ENCODE data around the gene ZBTB20. TPM values are rescaled to one million over a fixed set of nuclear protein-coding genes. Genes with fewer than 3 reads are reported as not detected.

The ZBTB20 gene
- total RNA-seq, 1 donor: 32.9 TPM

- TF ChIP-seq CTCF (IDR thresholded peaks at IDR 0.05; ENCODE audit: extremely low read depth, low read depth, low read length): no peak
- H3K4me1 ChIP-seq (ENCODE audit: insufficient read depth, low read length): no peaks in the 10 kb centered on the region
These were observed 828.8 kb downstream of the ZBTB20 start for GRCh38 chr3:114318295-114318694.

DNA sequence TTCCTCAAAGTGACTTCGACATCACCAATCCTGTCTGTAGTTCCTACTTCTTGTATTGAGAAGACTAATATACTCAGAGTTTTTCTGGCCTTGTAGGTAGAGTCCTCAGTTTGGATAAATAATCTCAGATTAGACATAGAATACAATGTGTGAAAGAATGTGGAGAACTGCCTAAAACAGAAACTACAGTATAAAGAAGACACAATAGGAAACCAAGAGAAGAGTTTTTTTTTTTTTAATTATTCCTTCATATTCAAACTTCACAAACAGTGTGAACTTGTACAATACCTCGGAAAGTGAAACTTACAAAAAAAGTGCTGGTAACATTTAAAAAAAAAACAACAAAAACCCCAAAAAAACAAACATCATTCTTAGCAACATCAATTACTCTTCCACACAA lies 832.8 kb downstream of the ZBTB20 start:
- H3K4me1 ChIP-seq (ENCODE audit: insufficient read depth, low read length): no peaks in the 10 kb centered on the region
- H4K20me1 ChIP-seq (ENCODE audit: insufficient read depth, low read length): no peaks in the 10 kb centered on the region
- H3K4me2 ChIP-seq (ENCODE audit: insufficient read depth, low read length): no peak overlapping the region
- no peak overlapping the region for H3K27ac ChIP-seq (ENCODE audit: low read depth, low read length)
- H3K27me3 ChIP-seq (ENCODE audit: insufficient read depth, low read length): no peaks in the 10 kb centered on the region
- no peak for TF ChIP-seq CTCF (IDR thresholded peaks at IDR 0.05; ENCODE audit: extremely low read depth, low read depth, low read length)
- H3K79me2 ChIP-seq (ENCODE audit: insufficient read depth, low read length): no peaks in the 10 kb centered on the region
- no peaks in the 10 kb centered on the region for H3K9me3 ChIP-seq (ENCODE audit: low read depth, low read length)
- no peak overlapping the region for H3K4me3 ChIP-seq (ENCODE audit: insufficient read depth, low read length)
- no peaks in the 10 kb centered on the region for H3K36me3 ChIP-seq (ENCODE audit: insufficient read depth, low read length)
- DNase-seq (ENCODE audit: insufficient read length, low spot score, missing footprints): no peak
- H2AFZ ChIP-seq (ENCODE audit: low read length): no peak overlapping the region

More at GRCh38 chr3:114318295-114318694, 828.8 kb downstream of the ZBTB20 start:
- no peaks in the 10 kb centered on the region for H3K9me3 ChIP-seq (ENCODE audit: low read depth, low read length)
- no peak overlapping the region for H3K4me3 ChIP-seq (ENCODE audit: insufficient read depth, low read length)
- no peak overlapping the region for H3K4me2 ChIP-seq (ENCODE audit: insufficient read depth, low read length)
- no peaks in the 10 kb centered on the region for H3K27me3 ChIP-seq (ENCODE audit: insufficient read depth, low read length)
- DNase-seq (ENCODE audit: insufficient read length, low spot score, missing footprints): no peak
- H4K20me1 ChIP-seq (ENCODE audit: insufficient read depth, low read length): no peaks in the 10 kb centered on the region
- H3K36me3 ChIP-seq (ENCODE audit: insufficient read depth, low read length): no peaks in the 10 kb centered on the region
- no peaks in the 10 kb centered on the region for H3K79me2 ChIP-seq (ENCODE audit: insufficient read depth, low read length)
- H2AFZ ChIP-seq (ENCODE audit: low read length): no peak overlapping the region
- no peak overlapping the region for H3K27ac ChIP-seq (ENCODE audit: low read depth, low read length)

- Histone ChIP-seq H3K9me3 (ENCODE audit: low read depth, low read length) (no peaks in the 10 kb centered on the region), H2AFZ (ENCODE audit: low read length) (no peak overlapping the region), H4K20me1 (ENCODE audit: insufficient read depth, low read length) (no peaks in the 10 kb centered on the region), H3K79me2 (ENCODE audit: insufficient read depth, low read length) (no peaks in the 10 kb centered on the region), H3K4me2 (ENCODE audit: insufficient read depth, low read length) (no peak overlapping the region), H3K27me3 (ENCODE audit: insufficient read depth, low read length) (no peaks in the 10 kb centered on the region), H3K36me3 (ENCODE audit: insufficient read depth, low read length) (no peaks in the 10 kb centered on the region), H3K4me3 (ENCODE audit: insufficient read depth, low read length) (no peak overlapping the region), H3K4me1 (ENCODE audit: insufficient read depth, low read length) (no peaks in the 10 kb centered on the region), H3K27ac (ENCODE audit: low read depth, low read length) (no peak overlapping the region)
- TF ChIP-seq CTCF (IDR thresholded peaks at IDR 0.05; ENCODE audit: extremely low read depth, low read depth, low read length): no peak
- no peak for DNase-seq (ENCODE audit: insufficient read length, low spot score, missing footprints)
These were observed 833.7 kb downstream of the ZBTB20 start for GRCh38 chr3:114313426-114313825.

DNA sequence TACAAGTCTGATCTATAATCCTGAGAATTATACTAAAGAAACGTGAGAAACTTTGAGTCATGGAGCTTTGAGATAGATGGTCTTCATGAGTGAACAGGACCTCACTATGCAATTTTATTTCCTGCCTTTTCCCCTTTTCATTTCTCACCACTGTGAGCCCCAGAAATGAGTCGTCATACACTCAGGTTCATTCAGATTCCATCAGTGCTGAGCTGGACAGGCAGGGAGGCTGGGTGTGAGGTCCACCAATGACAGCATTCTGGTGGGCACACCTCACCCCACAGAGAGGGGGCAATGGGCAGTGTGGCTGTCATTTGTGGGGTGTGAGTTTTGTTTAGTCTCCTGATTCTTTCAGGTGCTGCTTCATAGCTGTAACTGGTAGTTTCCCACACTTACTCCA lies 836.4 kb downstream of the ZBTB20 start:
- H3K27me3 ChIP-seq (ENCODE audit: insufficient read depth, low read length): no peaks in the 10 kb centered on the region
- no peak for TF ChIP-seq CTCF (IDR thresholded peaks at IDR 0.05; ENCODE audit: extremely low read depth, low read depth, low read length)
- no peaks in the 10 kb centered on the region for H3K9me3 ChIP-seq (ENCODE audit: low read depth, low read length)
- no peaks in the 10 kb centered on the region for H3K4me1 ChIP-seq (ENCODE audit: insufficient read depth, low read length)
- DNase-seq (ENCODE audit: insufficient read length, low spot score, missing footprints): no peak
- no peaks in the 10 kb centered on the region for H3K79me2 ChIP-seq (ENCODE audit: insufficient read depth, low read length)
- H3K36me3 ChIP-seq (ENCODE audit: insufficient read depth, low read length): no peaks in the 10 kb centered on the region
- H4K20me1 ChIP-seq (ENCODE audit: insufficient read depth, low read length): no peaks in the 10 kb centered on the region
- no peak overlapping the region for H3K4me3 ChIP-seq (ENCODE audit: insufficient read depth, low read length)
- H3K4me2 ChIP-seq (ENCODE audit: insufficient read depth, low read length): no peak overlapping the region
- H3K27ac ChIP-seq (ENCODE audit: low read depth, low read length): no peak overlapping the region
- H2AFZ ChIP-seq (ENCODE audit: low read length): no peak overlapping the region
